SU-DHL-6 (cell line): ENCODE measurements around the gene FMNL3.

Experiments
- H2AFZ ChIP-seq: fragments of 200-600 bp; sonication (generic); 2 replicates; pipeline ENCODE4 v1.6.1; 2014; ENCODE audit warnings: low read depth, mild to moderate bottlenecking, moderate library complexity, mixed read lengths, antibody characterized with exemption, low read length; ENCODE audit not compliant: severe bottlenecking
- H3F3A ChIP-seq: fragments of 200-600 bp; shearing (Covaris generic); 2 replicates; pipeline ENCODE4 v1.6.0; 2016; ENCODE audit warnings: antibody characterized with exemption, mild to moderate bottlenecking; ENCODE audit not compliant: insufficient read depth
- H3K27ac ChIP-seq: fragments of 200-600 bp; sonication (generic); 2 replicates; pipeline ENCODE4 v1.5.1; 2016; ENCODE audit warnings: low read depth, mild to moderate bottlenecking, low read length, moderate library complexity, mixed read lengths
- H3K27me3 ChIP-seq: fragments of 200-600 bp; sonication (generic), shearing (Covaris generic); 2 replicates; pipeline ENCODE4 v1.6.0; 2014; ENCODE audit warnings: mild to moderate bottlenecking, low read length
- H3K36me3 ChIP-seq: fragments of 200-600 bp; sonication (generic); 2 replicates; pipeline ENCODE4 v1.6.1; 2014; ENCODE audit warnings: mild to moderate bottlenecking, low read length, mixed read lengths
- H3K4me2 ChIP-seq: fragments of 300-600, 200-600 bp; shearing (Covaris generic), sonication (generic); 2 replicates; pipeline ENCODE4 v1.6.0; 2014; ENCODE audit warnings: low read length, low read depth, mild to moderate bottlenecking; ENCODE audit not compliant: poor library complexity, severe bottlenecking
- H3K4me3 ChIP-seq: fragments of 200-600 bp; sonication (generic); 2 replicates; pipeline ENCODE4 v1.5.1; 2014; ENCODE audit warnings: antibody characterized with exemption, low read length, mild to moderate bottlenecking, mixed read lengths; ENCODE audit not compliant: insufficient read depth, poor library complexity, severe bottlenecking
- H3K79me2 ChIP-seq: fragments of 200-600 bp; sonication (generic); 2 replicates; pipeline ENCODE4 v1.6.1; 2014; ENCODE audit warnings: mild to moderate bottlenecking, low read length, moderate library complexity; ENCODE audit not compliant: insufficient read depth
- H3K9ac ChIP-seq: fragments of 200-600 bp; sonication (generic); 2 replicates; pipeline ENCODE4 v1.7.0; 2014; ENCODE audit warnings: mild to moderate bottlenecking, low read length
- H3K9me2 ChIP-seq: fragments of 200-600 bp; sonication (generic); replicated peaks from 2 replicates; pipeline ENCODE4 v1.6.1; 2014; ENCODE audit warnings: low read length; ENCODE audit not compliant: insufficient read depth
- H3K9me3 ChIP-seq: fragments of 200-600 bp; sonication (generic); 2 replicates; pipeline ENCODE4 v1.6.1; 2014; ENCODE audit warnings: low read length, mixed read lengths; ENCODE audit not compliant: insufficient read depth
- H4K20me1 ChIP-seq: fragments of 200-600 bp; sonication (generic); 2 replicates; pipeline ENCODE4 v1.6.1; 2014; ENCODE audit warnings: low read depth, mild to moderate bottlenecking, antibody characterized with exemption, low read length, moderate library complexity, mixed read lengths
- CTCF ChIP-seq: fragments of 200-600 bp; sonication (generic); IDR thresholded peaks from one replicate; pipeline ENCODE4 v1.5.1; 2017; ENCODE audit warnings: antibody characterized with exemption, mild to moderate bottlenecking, low read length, moderate library complexity; ENCODE audit not compliant: insufficient read depth, poor library complexity, severe bottlenecking
- EZH2phosphoT487 ChIP-seq: fragments of 200-600 bp; sonication (generic), shearing (Covaris generic); conservative IDR thresholded peaks from 2 replicates; pipeline ENCODE4 v1.6.1; 2018; ENCODE audit warnings: mild to moderate bottlenecking, antibody characterized with exemption, low read length, moderate library complexity, mixed read lengths

The FMNL3 gene

GRCh38 chr12:49669796-49670195 lies 37.4 kb downstream of the FMNL3 start:
- Histone ChIP-seq H3K36me3 (no peaks in the 10 kb centered on the region), H3K9me3 (no peaks in the 10 kb centered on the region), H3K9ac (no peak overlapping the region), H3K4me3 (no peak overlapping the region), H3K79me2 (0 out of 2 replicates have a peak, but pooled peaks cover 4% of the 10 kb centered on the region), H3K9me2 (no peaks in the 10 kb centered on the region), H3F3A (peaks cover 23% of the 10 kb centered on the region), H3K27me3 (no peaks in the 10 kb centered on the region), H3K27ac (peak overlapping the region; percentile 87), H2AFZ (no peak overlapping the region), H3K4me2 (peak overlapping the region; percentile 50), H4K20me1 (no peaks in the 10 kb centered on the region)
- TF ChIP-seq EZH2phosphoT487 (no peak), CTCF (no peak)

- H3K27ac ChIP-seq, result no peak overlapping the region
These were observed 39.7 kb downstream of the FMNL3 start for GRCh38 chr12:49667325-49668090.

GRCh38 chr12:49666176-49666575 lies 41.0 kb downstream of the FMNL3 start:
- TF ChIP-seq CTCF (no peak), EZH2phosphoT487 (no peak)
- Histone ChIP-seq H3K4me3 (no peak overlapping the region), H4K20me1 (no peaks in the 10 kb centered on the region), H3K4me2 (no peak overlapping the region), H2AFZ (no peak overlapping the region), H3K9me3 (no peaks in the 10 kb centered on the region), H3K9ac (no peak overlapping the region), H3K79me2 (0 out of 2 replicates have a peak, but pooled peaks cover 4% of the 10 kb centered on the region), H3F3A (peaks cover 12% of the 10 kb centered on the region), H3K36me3 (no peaks in the 10 kb centered on the region), H3K27me3 (no peaks in the 10 kb centered on the region), H3K9me2 (no peaks in the 10 kb centered on the region), H3K27ac (no peak overlapping the region)

More at GRCh38 chr12:49667325-49668090, 39.7 kb downstream of the FMNL3 start:
- no peaks in the 10 kb centered on the region for H4K20me1 ChIP-seq
- no peaks in the 10 kb centered on the region for H3K9me2 ChIP-seq
- 0 out of 2 replicates have a peak, but pooled peaks cover 4% of the 10 kb centered on the region for H3K79me2 ChIP-seq
- H2AFZ ChIP-seq, result no peak overlapping the region
- no peak overlapping the region for H3K4me2 ChIP-seq
- H3K27me3 ChIP-seq, result no peaks in the 10 kb centered on the region
- no peaks in the 10 kb centered on the region for H3K9me3 ChIP-seq
- TF ChIP-seq EZH2phosphoT487 (no peak), CTCF (no peak)
- 0 out of 2 replicates have a peak overlapping the region, but pooled peaks have one; percentile 3 for H3K9ac ChIP-seq
- H3K36me3 ChIP-seq, result no peaks in the 10 kb centered on the region
- no peak overlapping the region for H3K4me3 ChIP-seq
- peaks cover 18% of the 10 kb centered on the region for H3F3A ChIP-seq
